Gastroesophageal sphincter (tissue), 4 donors: ENCODE data around the gene BAAT. TPM values are rescaled to one million over a fixed set of nuclear protein-coding genes. Genes with fewer than 3 reads are reported as not detected.

Experiments used
- ATAC-seq: fragments of 150-250 bp; one replicate; pipeline ENCODE4 v1.9.1; 2016; ENCODE audit warnings: mild to moderate bottlenecking, moderate library complexity
- H3K27ac ChIP-seq, 4 donors: fragments of 200-600 bp; sonication (generic) in 3 of 4; 1 replicate in 3 of 4; 2 replicates in 1 of 4; pipeline ENCODE4 v1.5.1; 2016 to 2019
- H3K27me3 ChIP-seq: fragments of 200-600 bp; sonication (generic); one replicate; pipeline ENCODE4 v1.5.1; 2019
- H3K36me3 ChIP-seq, 2 donors: fragments of 200-600 bp; sonication (generic); one replicate each; pipeline ENCODE4 v1.5.1; 2019; ENCODE audit warnings: control low read depth in 1 of 2
- H3K4me1 ChIP-seq, 3 donors: fragments of 200-600 bp; sonication (generic); 1 replicate in 2 of 3; 2 replicates in 1 of 3; pipeline ENCODE4 v1.5.1; 2016 to 2019; ENCODE audit warnings: control low read depth in 2 of 3
- H3K4me3 ChIP-seq, 2 donors: fragments of 200-600 bp; sonication (generic); one replicate each; pipeline ENCODE4 v1.5.1; 2019; ENCODE audit warnings: mild to moderate bottlenecking in 1 of 2, moderate library complexity in 1 of 2
- H3K9me3 ChIP-seq, 3 donors: fragments of 200-600 bp; sonication (generic); one replicate each; pipeline ENCODE4 v1.5.1; 2017 to 2019; ENCODE audit warnings: control low read depth in 2 of 3
- CTCF ChIP-seq, 4 experiments: fragments of 200-600 bp in 2 of 4; fragments of 450-650 bp in 2 of 4; sonication (generic) in 1 of 4; IDR thresholded peaks; one replicate each; pipeline ENCODE4 v1.5.1; 2017 to 2019; ENCODE audit warnings: antibody characterized with exemption in 4 of 4, mild to moderate bottlenecking in 2 of 4, moderate library complexity in 2 of 4
- EP300 ChIP-seq: sonication (generic); formaldehyde crosslinking; IDR thresholded peaks from one replicate; pipeline ENCODE4 v1.6.1; 2017; ENCODE audit warnings: antibody characterized with exemption, mild to moderate bottlenecking
- POLR2A ChIP-seq, 2 donors: fragments of 450-650 bp; IDR thresholded peaks; one replicate each; pipeline ENCODE4 v1.6.1; 2017; ENCODE audit warnings: antibody characterized with exemption in 2 of 2, mild to moderate bottlenecking in 2 of 2, moderate library complexity in 1 of 2
- POLR2AphosphoS5 ChIP-seq: sonication (generic); formaldehyde crosslinking; IDR thresholded peaks from one replicate; pipeline ENCODE4 v1.6.1; 2017; ENCODE audit warnings: antibody characterized with exemption
- WGBS, 2 donors: methylation state at CpG; one replicate each; pipeline ENCODE4 v1.1.5; 2018; ENCODE audit warnings: low coverage in 1 of 2; 5-methylcytosine and 5-hydroxymethylcytosine counted together
- total RNA-seq, 4 donors: library from RNA; depleted of rRNA; stranded (reverse); fragments of >200 nt; gene quantifications; one replicate each; pipeline ENCODE4 v1.1.0, GENCODE V29; 2016

BAAT gene
- total RNA-seq, 4 donors from 2014 or later: 0.25 TPM; not detected in 3

GRCh38 chr9:101326035-101326434 lies 58.8 kb downstream of the BAAT start:
- WGBS, 2 donors: 50% methylated on average over 1 of the region's 1 CpG; no CpG with 5 or more reads in 1 of the 2 donors
- no peak for ATAC-seq
- TF ChIP-seq POLR2A (IDR thresholded peaks at IDR 0.05) (no peak), EP300 (no peak), CTCF (IDR thresholded peaks at IDR 0.05) (no peak), POLR2AphosphoS5 (no peak)
- Histone ChIP-seq H3K4me1 (no peaks in the 10 kb centered on the region), H3K9me3 (peaks cover 0 to 7% (median 0%) of the 10 kb centered on the region in 3 donors), H3K4me3 (no peak overlapping the region), H3K27ac (no peak overlapping the region), H3K27me3 (no peaks in the 10 kb centered on the region), H3K36me3 (no peaks in the 10 kb centered on the region)

GRCh38 chr9:101325053-101325452 lies 59.8 kb downstream of the BAAT start:
- TF ChIP-seq POLR2AphosphoS5: no peak
- TF ChIP-seq EP300: no peak
- no peak for TF ChIP-seq POLR2A (IDR thresholded peaks at IDR 0.05)
- TF ChIP-seq CTCF (IDR thresholded peaks at IDR 0.05): no peak
- Histone ChIP-seq H3K27me3 (no peaks in the 10 kb centered on the region), H3K36me3 (no peaks in the 10 kb centered on the region), H3K4me1 (no peaks in the 10 kb centered on the region), H3K9me3 (peaks cover 0 to 7% (median 0%) of the 10 kb centered on the region in 3 donors), H3K4me3 (no peak overlapping the region), H3K27ac (no peak overlapping the region)
- WGBS, 2 donors: 48 to 62% methylated on average over 2 of the region's 2 CpGs
- no peak for ATAC-seq

- WGBS, 2 donors: 82 to 85% methylated on average over 3 of the region's 3 CpGs
- no peak for TF ChIP-seq EP300
- H3K36me3 ChIP-seq: no peaks in the 10 kb centered on the region
- H3K4me3 ChIP-seq: no peak overlapping the region
- H3K27ac ChIP-seq: no peak overlapping the region
- no peaks in the 10 kb centered on the region for H3K27me3 ChIP-seq
- no peaks in the 10 kb centered on the region for H3K4me1 ChIP-seq
- no peak for ATAC-seq
- peaks cover 0 to 7% (median 0%) of the 10 kb centered on the region in 3 donors for H3K9me3 ChIP-seq
Observed at GRCh38 chr9:101324245-101324804, 60.5 kb downstream of the BAAT start.

GRCh38 chr9:101323129-101323528 lies 61.7 kb downstream of the BAAT start:
- TF ChIP-seq POLR2AphosphoS5: no peak
- TF ChIP-seq CTCF (IDR thresholded peaks at IDR 0.05): no peak
- TF ChIP-seq POLR2A (IDR thresholded peaks at IDR 0.05): no peak
- no peak for TF ChIP-seq EP300
- H3K4me1 ChIP-seq: no peaks in the 10 kb centered on the region
- ATAC-seq: no peak
- peaks cover 0 to 7% (median 0%) of the 10 kb centered on the region in 3 donors for H3K9me3 ChIP-seq
- H3K36me3 ChIP-seq: no peaks in the 10 kb centered on the region
- no peak overlapping the region for H3K4me3 ChIP-seq
- WGBS, 2 donors: 83 to 100% methylated on average over 2 of the region's 3 CpGs
- no peak overlapping the region for H3K27ac ChIP-seq
- H3K27me3 ChIP-seq: peaks cover 4% of the 10 kb centered on the region

GRCh38 chr9:101317735-101318134 lies 67.1 kb downstream of the BAAT start:
- Histone ChIP-seq H3K9me3 (no peaks in the 10 kb centered on the region), H3K27ac (no peak overlapping the region), H3K4me1 (no peaks in the 10 kb centered on the region), H3K4me3 (no peak overlapping the region), H3K36me3 (no peaks in the 10 kb centered on the region), H3K27me3 (peaks cover 4% of the 10 kb centered on the region)
- no peak for ATAC-seq
- no peak for TF ChIP-seq POLR2A (IDR thresholded peaks at IDR 0.05)
- no peak for TF ChIP-seq CTCF (IDR thresholded peaks at IDR 0.05)
- no peak for TF ChIP-seq POLR2AphosphoS5
- no peak for TF ChIP-seq EP300
